HG03066 (cell line): Measurements from ENCODE around the gene SLCO2B1.

Experiments used
- ATAC-seq: cut with Tn5 transposase; IDR thresholded peaks from one replicate; pipeline ENCODE4 v1.9.1; 2021; ENCODE audit warnings: low read depth; ENCODE audit not compliant: unreplicated experiment

SLCO2B1 gene

DNA sequence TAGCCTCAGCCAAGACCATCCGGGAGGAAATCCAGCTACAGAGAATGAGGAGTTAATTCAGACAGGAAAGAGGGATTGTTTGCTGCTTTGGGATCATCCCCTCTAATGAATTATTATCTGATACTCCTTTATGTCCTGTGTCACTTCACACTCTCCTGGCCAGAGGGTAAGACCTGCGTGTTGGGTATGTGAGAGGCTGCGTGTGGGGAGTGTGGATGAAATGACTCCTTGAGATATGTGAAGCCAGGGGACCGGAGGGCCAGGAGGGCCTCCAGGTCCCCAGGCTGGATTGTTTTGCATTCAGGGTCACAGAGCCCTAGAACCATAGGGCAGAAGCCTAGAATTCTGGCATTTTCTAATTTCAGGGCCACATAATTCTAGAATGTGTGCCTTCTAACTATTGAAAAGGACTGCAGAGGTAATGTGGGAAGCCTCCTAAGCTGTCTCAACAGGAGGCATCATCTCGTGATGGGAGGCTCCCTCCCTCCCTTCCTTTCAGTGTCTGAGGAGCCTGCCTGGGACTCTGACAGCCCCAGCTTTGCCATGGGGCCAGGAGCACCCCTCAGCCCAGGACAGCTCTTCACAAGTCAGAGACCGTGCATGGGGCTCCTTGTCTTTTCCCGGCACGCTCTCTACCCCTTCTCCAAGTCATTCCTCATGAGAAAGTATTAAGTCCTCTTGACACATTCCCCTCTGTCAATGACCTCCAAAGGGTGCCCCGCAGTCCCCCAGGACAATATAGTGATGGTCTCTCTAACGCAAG is 93.3 kb downstream of the SLCO2B1 start:
- ATAC-seq = no peak

- ATAC-seq = no peak
Observed at GRCh38 chr11:75245356-75246005, 94.6 kb downstream of the SLCO2B1 start.

- no peak for ATAC-seq
Observed at GRCh38 chr11:75246006-75246670, 95.2 kb downstream of the SLCO2B1 start.

DNA sequence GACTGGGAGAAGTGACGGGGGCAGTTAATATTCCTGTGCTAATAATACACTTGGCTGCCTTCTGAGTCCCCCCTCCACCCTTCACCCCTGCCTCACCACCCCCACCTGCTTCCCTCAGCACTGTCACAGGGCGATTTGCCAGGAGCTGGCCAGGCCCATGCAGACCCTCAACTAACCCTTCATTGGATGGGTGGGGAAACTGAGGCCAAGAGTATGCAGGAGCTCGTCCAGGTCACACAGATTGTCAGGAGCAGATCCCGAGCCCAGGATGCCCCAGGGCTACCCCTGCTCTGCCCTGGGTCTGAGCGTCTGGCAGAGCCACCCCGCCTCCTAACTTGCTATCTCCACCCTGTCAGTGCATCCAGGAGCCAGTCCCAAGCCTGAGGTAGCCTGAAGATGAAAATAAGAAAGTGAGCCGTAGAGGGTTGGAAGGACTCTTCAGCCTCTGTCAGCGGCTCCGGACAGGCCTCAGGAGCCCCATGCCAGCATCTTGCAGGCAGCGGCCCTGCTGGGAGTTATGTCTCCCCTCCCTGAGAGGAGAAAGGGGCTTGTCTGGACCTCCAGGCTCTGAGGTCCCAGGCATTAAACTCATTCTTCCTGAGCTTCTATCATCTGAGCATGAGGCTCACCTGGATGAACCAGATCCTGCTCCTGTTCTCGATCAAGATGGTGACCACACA is 95.9 kb downstream of the SLCO2B1 start:
- ATAC-seq = no peak

DNA sequence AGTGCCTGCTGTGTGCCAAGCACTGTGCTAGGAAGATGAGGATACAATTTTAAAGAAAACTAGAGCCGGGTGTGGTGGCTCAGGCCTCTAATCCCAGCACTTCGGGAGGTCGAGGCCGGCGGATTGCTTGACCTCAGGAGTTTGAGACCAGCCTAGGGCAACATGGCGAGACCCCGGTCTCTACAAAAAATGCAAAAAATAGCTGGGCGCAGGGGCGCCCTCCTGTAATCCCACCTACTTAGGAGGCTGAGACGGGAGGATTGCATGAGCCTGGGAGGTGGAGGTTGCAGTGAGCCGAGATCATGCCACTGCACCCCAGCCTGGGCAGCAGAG is 98.0 kb downstream of the SLCO2B1 start:
- no peak for ATAC-seq

DNA sequence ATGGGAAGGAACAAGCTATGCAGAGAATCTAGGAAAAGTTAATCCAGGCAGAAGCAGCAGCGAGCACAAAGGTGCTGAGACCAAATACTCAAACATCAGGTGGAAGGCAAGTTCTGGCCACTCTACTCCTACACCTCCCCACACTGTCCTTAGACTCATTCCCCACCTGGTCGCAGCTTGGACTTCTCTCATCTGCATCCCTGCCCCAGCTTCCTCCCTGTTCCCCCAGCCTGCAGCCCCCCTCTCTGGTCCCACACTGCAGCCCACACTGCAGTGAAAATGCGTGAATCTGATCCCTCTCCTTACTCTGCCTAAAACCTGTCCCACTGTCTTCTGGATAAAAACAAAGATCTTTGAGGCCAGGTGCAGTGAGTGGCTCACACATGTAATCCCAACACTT is 98.8 kb downstream of the SLCO2B1 start:
- no peak for ATAC-seq

DNA sequence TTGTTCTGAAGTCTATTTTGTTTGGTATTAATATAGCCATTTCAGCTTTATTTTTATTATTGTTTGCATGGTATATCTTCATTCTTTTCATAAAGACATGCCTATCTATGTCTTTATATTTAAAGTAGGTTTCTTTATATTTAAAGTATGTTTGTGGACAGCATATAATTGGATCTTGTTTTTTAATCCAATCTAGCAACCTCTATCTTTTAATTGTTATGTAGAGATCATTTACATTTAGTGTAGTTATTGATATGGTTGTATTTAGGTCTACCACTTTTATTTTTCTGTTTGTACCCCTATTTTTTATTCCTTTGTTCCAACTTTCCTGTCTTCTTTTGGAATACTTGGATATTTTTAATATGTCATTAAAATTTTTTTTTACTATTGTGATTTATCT is 103.4 kb downstream of the SLCO2B1 start:
- ATAC-seq = no peak
